HEK293 (cell line): ENCODE data around the gene FAM177B.

Experiments used
- CTCF ChIA-PET: fragments of 350-600 bp; formaldehyde crosslinking; extraction: SDS; loops from one replicate; lab custom pipeline; 2021; ENCODE audit warnings: antibody characterized with exemption; lab: Yijun Ruan, JAX
- POLR2A ChIA-PET: fragments of 300-600 bp; formaldehyde crosslinking; extraction: SDS; loops from one replicate; lab custom pipeline; 2020; ENCODE audit warnings: antibody characterized with exemption, inconsistent platforms; lab: Yijun Ruan, JAX
- H3K27ac ChIP-seq: fragments of 200-500 bp; sonication (Bioruptor generic); 2 replicates; pipeline ENCODE4 v1.5.1; 2014; ENCODE audit warnings: low read depth, low read length, control low read depth, inconsistent platforms; ENCODE audit errors: extremely low read depth
- H3K36me3 ChIP-seq, 2 experiments: fragments of 200-500 bp in 1 of 2; sonication (Bioruptor generic) in 1 of 2; 1 replicate in 1 of 2; 2 replicates in 1 of 2; pipeline ENCODE4 v1.5.1; 2014 to 2017; ENCODE audit warnings: inconsistent platforms in 2 of 2, low read length in 2 of 2; ENCODE audit not compliant: control insufficient read depth in 2 of 2, insufficient read depth in 1 of 2
- H3K4me1 ChIP-seq: fragments of 200-500 bp; sonication (Bioruptor generic); 2 replicates; pipeline ENCODE4 v1.5.1; 2014; ENCODE audit warnings: mild to moderate bottlenecking, low read length, inconsistent platforms; ENCODE audit not compliant: control insufficient read depth, insufficient read depth
- H3K4me3 ChIP-seq: 2 replicates; pipeline ENCODE4 v1.5.1; 2011; ENCODE audit warnings: low read depth, mild to moderate bottlenecking, control low read depth, low read length, moderate library complexity
- H3K9me3 ChIP-seq: fragments of 200-500 bp; sonication (Bioruptor generic); 2 replicates; pipeline ENCODE4 v1.5.1; 2014; ENCODE audit warnings: low read depth, low read length, inconsistent platforms; ENCODE audit not compliant: control insufficient read depth, insufficient read depth
- AEBP2 ChIP-seq: fragments of 450-650 bp; formaldehyde crosslinking; IDR thresholded peaks from 2 replicates; pipeline ENCODE4 v1.5.1; 2016; ENCODE audit warnings: missing biosample characterization, missing genetic modification characterization, borderline replicate concordance
- BCL11A ChIP-seq: fragments of 450-650 bp; formaldehyde crosslinking; IDR thresholded peaks from 2 replicates; pipeline ENCODE4 v1.5.1; 2016; ENCODE audit warnings: low read depth, missing biosample characterization, missing genetic modification characterization
- GLIS2 ChIP-seq: fragments of 450-650 bp; formaldehyde crosslinking; IDR thresholded peaks from 2 replicates; pipeline ENCODE4 v1.5.1; 2016; ENCODE audit warnings: missing biosample characterization, missing genetic modification characterization
- HOXC10 ChIP-seq: sonication (generic); formaldehyde crosslinking; IDR thresholded peaks from 2 replicates; pipeline ENCODE4 v1.8.1; 2023; ENCODE audit warnings: mild to moderate bottlenecking, missing genetic modification reagents
- KLF16 ChIP-seq: fragments of 450-650 bp; formaldehyde crosslinking; IDR thresholded peaks from 2 replicates; pipeline ENCODE4 v1.5.1; 2017; ENCODE audit warnings: missing biosample characterization, missing genetic modification characterization
- KLF17 ChIP-seq: fragments of 450-650 bp; formaldehyde crosslinking; IDR thresholded peaks from 2 replicates; pipeline ENCODE4 v1.5.1; 2016; ENCODE audit warnings: missing biosample characterization, missing genetic modification characterization
- PRDM4 ChIP-seq: fragments of 450-650 bp; formaldehyde crosslinking; IDR thresholded peaks from 2 replicates; pipeline ENCODE4 v1.5.1; 2017; ENCODE audit warnings: missing biosample characterization, missing genetic modification characterization
- SALL2 ChIP-seq: fragments of 450-650 bp; formaldehyde crosslinking; IDR thresholded peaks from 2 replicates; pipeline ENCODE4 v1.5.0; 2017; ENCODE audit warnings: missing biosample characterization, mild to moderate bottlenecking, missing genetic modification characterization, borderline replicate concordance
- SCRT2 ChIP-seq: fragments of 450-650 bp; formaldehyde crosslinking; IDR thresholded peaks from 2 replicates; pipeline ENCODE4 v1.5.1; 2016; ENCODE audit warnings: missing biosample characterization, missing genetic modification characterization
- ZNF10 ChIP-seq: fragments of 450-650 bp; formaldehyde crosslinking; IDR thresholded peaks from 2 replicates; pipeline ENCODE4 v1.5.1; 2017; ENCODE audit warnings: missing biosample characterization, missing genetic modification characterization
- ZNF112 ChIP-seq: fragments of 450-650 bp; formaldehyde crosslinking; IDR thresholded peaks from 2 replicates; pipeline ENCODE4 v1.5.0; 2017; ENCODE audit warnings: missing biosample characterization, missing genetic modification characterization
- ZNF121 ChIP-seq: fragments of 450-650 bp; formaldehyde crosslinking; IDR thresholded peaks from 2 replicates; pipeline ENCODE4 v1.5.1; 2016; ENCODE audit warnings: missing biosample characterization, missing genetic modification characterization
- ZNF157 ChIP-seq: fragments of 450-650 bp; formaldehyde crosslinking; IDR thresholded peaks from 2 replicates; pipeline ENCODE4 v1.5.1; 2016; ENCODE audit warnings: missing biosample characterization, missing genetic modification characterization
- ZNF274 ChIP-seq, 2 experiments: fragments of 200-500 bp in 1 of 2; fragments of 450-650 bp in 1 of 2; sonication (Bioruptor generic) in 1 of 2; formaldehyde crosslinking in 1 of 2; IDR thresholded peaks; 2 replicates each; pipeline versions ENCODE4 v1.5.1 to v1.6.1; 2014 to 2016; ENCODE audit warnings: borderline replicate concordance in 1 of 2, inconsistent platforms in 1 of 2, low read length in 1 of 2, missing biosample characterization in 1 of 2, missing genetic modification characterization in 1 of 2
- ZNF292 ChIP-seq: fragments of 450-650 bp; formaldehyde crosslinking; IDR thresholded peaks from 2 replicates; pipeline ENCODE4 v1.5.1; 2016; ENCODE audit warnings: low read depth, missing biosample characterization, missing genetic modification characterization, borderline replicate concordance
- ZNF488 ChIP-seq: fragments of 450-650 bp; formaldehyde crosslinking; IDR thresholded peaks from 2 replicates; pipeline ENCODE4 v1.5.1; 2016; ENCODE audit warnings: missing biosample characterization, missing genetic modification characterization
- ZNF513 ChIP-seq: fragments of 450-650 bp; IDR thresholded peaks from 2 replicates; pipeline ENCODE4 v1.5.1; 2018; ENCODE audit warnings: missing biosample characterization, missing genetic modification characterization
- ZNF549 ChIP-seq: fragments of 450-650 bp; IDR thresholded peaks from 2 replicates; pipeline ENCODE4 v1.5.1; 2018; ENCODE audit warnings: missing biosample characterization, missing genetic modification characterization, mild to moderate bottlenecking, inconsistent platforms, moderate library complexity
- ZNF560 ChIP-seq: fragments of 450-650 bp; formaldehyde crosslinking; IDR thresholded peaks from 2 replicates; pipeline ENCODE4 v1.5.1; 2017; ENCODE audit warnings: missing biosample characterization, missing genetic modification characterization, borderline replicate concordance
- ZNF623 ChIP-seq: fragments of 450-650 bp; formaldehyde crosslinking; IDR thresholded peaks from 2 replicates; pipeline ENCODE4 v1.5.1; 2016; ENCODE audit warnings: missing biosample characterization, missing genetic modification characterization
- ZNF654 ChIP-seq: fragments of 450-650 bp; formaldehyde crosslinking; IDR thresholded peaks from 2 replicates; pipeline ENCODE4 v1.5.1; 2016; ENCODE audit warnings: low read depth, missing biosample characterization, missing genetic modification characterization
- ZNF658 ChIP-seq: fragments of 450-650 bp; formaldehyde crosslinking; IDR thresholded peaks from 2 replicates; pipeline ENCODE4; 2016; ENCODE audit warnings: missing biosample characterization, missing genetic modification characterization
- ZNF660 ChIP-seq: fragments of 450-650 bp; IDR thresholded peaks from 2 replicates; pipeline ENCODE4 v1.5.1; 2018; ENCODE audit warnings: missing biosample characterization, mild to moderate bottlenecking, missing genetic modification characterization
- ZNF664 ChIP-seq: fragments of 450-650 bp; formaldehyde crosslinking; IDR thresholded peaks from 2 replicates; pipeline ENCODE4 v1.5.1; 2016; ENCODE audit warnings: missing biosample characterization, missing genetic modification characterization
- ZNF704 ChIP-seq: fragments of 450-650 bp; formaldehyde crosslinking; IDR thresholded peaks from 2 replicates; pipeline ENCODE4 v1.5.1; 2016; ENCODE audit warnings: missing biosample characterization, missing genetic modification characterization
- ZNF768 ChIP-seq: fragments of 450-650 bp; formaldehyde crosslinking; IDR thresholded peaks from 2 replicates; pipeline ENCODE4 v1.5.1; 2018; ENCODE audit warnings: missing biosample characterization, mild to moderate bottlenecking, missing genetic modification characterization
- ZNF777 ChIP-seq: fragments of 450-650 bp; formaldehyde crosslinking; IDR thresholded peaks from 2 replicates; pipeline ENCODE4 v1.5.1; 2017; ENCODE audit warnings: missing biosample characterization, missing genetic modification characterization, borderline replicate concordance

The FAM177B gene

GRCh38 chr1:222713091-222713961, 23.7 kb upstream of the FAM177B start (continued):
- TF ChIP-seq PRDM4 (tag by site-specific recombination) = no peak
- TF ChIP-seq SCRT2 (tag by site-specific recombination) = no peak
- no peak for TF ChIP-seq ZNF623 (tag by site-specific recombination)
- TF ChIP-seq ZNF654 (tag by site-specific recombination) = no peak
- no peak for TF ChIP-seq ZNF274 (IDR thresholded peaks at IDR 0.05; ENCODE audit: low read length)
- TF ChIP-seq ZNF274 (tag by site-specific recombination; IDR thresholded peaks at IDR 0.05; ENCODE audit: borderline replicate concordance) = no peak
- TF ChIP-seq KLF17 = no peak
- no peak for TF ChIP-seq KLF16 (tag by site-specific recombination)
- no peak for TF ChIP-seq HOXC10 (CRISPR knock-in tag)
- TF ChIP-seq ZNF777 (tag by site-specific recombination) = no peak
- no peak for TF ChIP-seq ZNF121 (tag by site-specific recombination)
- 0 out of 2 replicates have a peak, but pooled peaks have one; percentile 24 for TF ChIP-seq ZNF513
- peak; percentile 33; the same call in 1 of the 2 replicates for TF ChIP-seq GLIS2 (tag by site-specific recombination)
- TF ChIP-seq ZNF112 (tag by site-specific recombination) = no peak
- TF ChIP-seq ZNF488 (tag by site-specific recombination) = no peak
- no peak for TF ChIP-seq ZNF292 (tag by site-specific recombination)
- no peak for TF ChIP-seq SALL2
- TF ChIP-seq ZNF704 = no peak

GRCh38 chr1:222716393-222716792, 20.6 kb upstream of the FAM177B start:
- CTCF ChIA-PET = no interaction called here
- Histone ChIP-seq H3K4me3 (no peak overlapping the region), H3K9me3 (no peaks in the 10 kb centered on the region), H3K36me3 (peaks cover 44 to 55% of the 10 kb centered on the region in 2 experiments), H3K4me1 (no peaks in the 10 kb centered on the region), H3K27ac (no peak overlapping the region)
- POLR2A ChIA-PET = interaction anchor here (0.9 kb wide), 1 partner anchor 38 kb away, joined by 3 read pairs; no protein-coding TSS in a partner anchor
- no peak for TF ChIP-seq ZNF560 (tag by site-specific recombination)
- TF ChIP-seq ZNF768 = no peak
- TF ChIP-seq ZNF549 (tag by site-specific recombination) = no peak
- TF ChIP-seq ZNF157 (tag by site-specific recombination) = no peak
- no peak for TF ChIP-seq ZNF658 (tag by site-specific recombination)
- TF ChIP-seq ZNF10 (tag by site-specific recombination) = no peak
- TF ChIP-seq ZNF660 = no peak
- no peak for TF ChIP-seq ZNF664 (tag by site-specific recombination)
- no peak for TF ChIP-seq AEBP2 (tag by site-specific recombination)
- TF ChIP-seq BCL11A (tag by site-specific recombination) = no peak
